Prostate gland (tissue), 2 donors: ENCODE results near the gene LARGE1. TPM values are rescaled to one million over a fixed set of nuclear protein-coding genes. Genes with fewer than 3 reads are reported as not detected.
A peak's percentile ranks its signal among the peaks of the same experiment; 100 is the strongest.

Experiments used
- DNase-seq: peaks from one replicate; pipeline ENCODE4 v3.0.0-alpha.2; 2019; ENCODE audit warnings: low spot score
- H3K27ac ChIP-seq, 2 donors: fragments of 200-600 bp; sonication (generic); 2 replicates each; pipeline ENCODE4 v1.5.1; 2017 to 2019
- H3K27me3 ChIP-seq: fragments of 200-600 bp; sonication (generic); replicated peaks from 2 replicates; pipeline ENCODE4 v1.5.1; 2019; ENCODE audit not compliant: insufficient read depth
- H3K36me3 ChIP-seq, 2 donors: fragments of 200-600 bp; sonication (generic); 1 replicate in 1 of 2; 2 replicates in 1 of 2; pipeline versions ENCODE4 v1.5.1 to v1.8.1; 2017 to 2019
- H3K4me1 ChIP-seq: fragments of 200-600 bp; sonication (generic); replicated peaks from 2 replicates; pipeline ENCODE4 v1.5.1; 2019
- H3K4me3 ChIP-seq, 2 donors: fragments of 200-600 bp; sonication (generic); 2 replicates each; pipeline ENCODE4 v1.5.1; 2017 to 2019
- H3K9me3 ChIP-seq: fragments of 200-600 bp; sonication (generic); 2 replicates; pipeline ENCODE4 v1.5.1; 2017
- CTCF ChIP-seq, 4 experiments: fragments of 200-600 bp in 2 of 4; fragments of 450-650 bp in 2 of 4; sonication (generic) in 2 of 4; IDR thresholded peaks; 1 replicate in 3 of 4; 2 replicates in 1 of 4; pipeline ENCODE4 v1.5.1; 2016 to 2019; ENCODE audit warnings: antibody characterized with exemption in 4 of 4, mild to moderate bottlenecking in 2 of 4, moderate library complexity in 2 of 4
- POLR2A ChIP-seq: fragments of 450-650 bp; IDR thresholded peaks from one replicate; pipeline ENCODE4 v1.6.1; 2016; ENCODE audit warnings: antibody characterized with exemption, mild to moderate bottlenecking
- POLR2AphosphoS5 ChIP-seq: sonication (generic); formaldehyde crosslinking; IDR thresholded peaks from one replicate; pipeline ENCODE4 v1.6.1; 2017; ENCODE audit warnings: antibody characterized with exemption
- WGBS: methylation state at CpG from one replicate; pipeline ENCODE4 v1.1.5; 2018; 5-methylcytosine and 5-hydroxymethylcytosine counted together
- intact Hi-C: fragments of 100-400 bp; cut with DNase I; formaldehyde crosslinking; loops from one replicate; pipeline ENCODE4 v1.14.2; 2022
- total RNA-seq, 2 donors: library from RNA; depleted of rRNA; stranded (reverse); fragments of >200 nt; gene quantifications; one replicate each; pipeline ENCODE4 v1.1.0, GENCODE V29; 2016

The LARGE1 gene
- total RNA-seq, 2 donors from 2014 or later, result 18.6 to 37.4 TPM

- H3K4me3 ChIP-seq, result no peak overlapping the region
- H3K36me3 ChIP-seq, result no peaks in the 10 kb centered on the region
- no peak overlapping the region for H3K27ac ChIP-seq
- DNase-seq, result no peak
- H3K9me3 ChIP-seq, result no peaks in the 10 kb centered on the region
- no peak for TF ChIP-seq CTCF (IDR thresholded peaks at IDR 0.05)
- TF ChIP-seq POLR2A, result no peak
- no peak for TF ChIP-seq POLR2AphosphoS5
- no peaks in the 10 kb centered on the region for H3K4me1 ChIP-seq
- intact Hi-C loops, result no loop called here
- H3K27me3 ChIP-seq, result no peaks in the 10 kb centered on the region
- WGBS, result 66% methylated on average over 11 of the region's 11 CpGs
Measured at GRCh38 chr22:33605666-33606065, 314.6 kb downstream of the LARGE1 start.

GRCh38 chr22:33605221-33605620 lies 315.1 kb downstream of the LARGE1 start:
- no peak overlapping the region for H3K4me3 ChIP-seq
- no peaks in the 10 kb centered on the region for H3K9me3 ChIP-seq
- no peaks in the 10 kb centered on the region for H3K36me3 ChIP-seq
- TF ChIP-seq POLR2A, result no peak
- no peak for TF ChIP-seq POLR2AphosphoS5
- TF ChIP-seq CTCF (IDR thresholded peaks at IDR 0.05), result no peak
- 96% methylated on average over 6 of the region's 6 CpGs for WGBS
- no peak overlapping the region for H3K27ac ChIP-seq
- DNase-seq, result no peak
- H3K4me1 ChIP-seq, result no peaks in the 10 kb centered on the region
- no peaks in the 10 kb centered on the region for H3K27me3 ChIP-seq
- intact Hi-C loops, result no loop called here

GRCh38 chr22:33601062-33601461 lies 319.2 kb downstream of the LARGE1 start:
- Histone ChIP-seq H3K27ac (no peak overlapping the region), H3K4me3 (no peak overlapping the region), H3K4me1 (no peaks in the 10 kb centered on the region), H3K27me3 (no peaks in the 10 kb centered on the region), H3K36me3 (no peaks in the 10 kb centered on the region), H3K9me3 (no peaks in the 10 kb centered on the region)
- DNase-seq, result no peak
- TF ChIP-seq POLR2A, result no peak
- no peak for TF ChIP-seq POLR2AphosphoS5
- no peak for TF ChIP-seq CTCF (IDR thresholded peaks at IDR 0.05)
- WGBS, result 97% methylated on average over 2 of the region's 2 CpGs
- intact Hi-C loops, result no loop called here

- DNase-seq, result no peak
- no peaks in the 10 kb centered on the region for H3K27me3 ChIP-seq
- H3K36me3 ChIP-seq, result no peaks in the 10 kb centered on the region
- 94% methylated on average over 12 of the region's 12 CpGs for WGBS
- H3K4me1 ChIP-seq, result no peaks in the 10 kb centered on the region
- no peaks in the 10 kb centered on the region for H3K9me3 ChIP-seq
- no peak overlapping the region for H3K27ac ChIP-seq
- no peak for TF ChIP-seq POLR2AphosphoS5
- intact Hi-C loops, result no loop called here
- H3K4me3 ChIP-seq, result no peak overlapping the region
Measured at GRCh38 chr22:33600595-33600994, 319.7 kb downstream of the LARGE1 start.

GRCh38 chr22:33600113-33600512 lies 320.2 kb downstream of the LARGE1 start:
- H3K36me3 ChIP-seq, result no peaks in the 10 kb centered on the region
- no peak overlapping the region for H3K4me3 ChIP-seq
- DNase-seq, result peak; percentile 10
- no peaks in the 10 kb centered on the region for H3K4me1 ChIP-seq
- intact Hi-C loops, result no loop called here
- no peaks in the 10 kb centered on the region for H3K9me3 ChIP-seq
- WGBS, result 35% methylated on average over 6 of the region's 6 CpGs
- H3K27me3 ChIP-seq, result no peaks in the 10 kb centered on the region
- H3K27ac ChIP-seq, result no peak overlapping the region
- no peak for TF ChIP-seq POLR2A
- peak; percentile 76 for TF ChIP-seq POLR2AphosphoS5

- no peaks in the 10 kb centered on the region for H3K27me3 ChIP-seq
- TF ChIP-seq CTCF (IDR thresholded peaks at IDR 0.05) (no peak), POLR2AphosphoS5 (no peak), POLR2A (no peak)
- H3K4me3 ChIP-seq, result no peak overlapping the region
- H3K9me3 ChIP-seq, result no peaks in the 10 kb centered on the region
- intact Hi-C loops, result no loop called here
- no peak for DNase-seq
- 74% methylated on average over 7 of the region's 7 CpGs for WGBS
- H3K4me1 ChIP-seq, result no peaks in the 10 kb centered on the region
- H3K36me3 ChIP-seq, result no peaks in the 10 kb centered on the region
- H3K27ac ChIP-seq, result no peak overlapping the region
Measured at GRCh38 chr22:33599596-33599995, 320.7 kb downstream of the LARGE1 start.
